Ovary (tissue), 9 donors: ENCODE results near the gene NEIL3. TPM values are rescaled to one million over a fixed set of nuclear protein-coding genes. Genes with fewer than 3 reads are reported as not detected.

Source experiments
- DNase-seq, 5 donors: peaks; one replicate each; pipeline ENCODE4 v3.0.0-alpha.2; 2019 to 2020
- H3K27ac ChIP-seq, 2 donors: fragments of 200-600 bp; one replicate each; pipeline versions ENCODE4 v1.5.1 to v1.8.0; 2019 to 2022
- H3K27me3 ChIP-seq: fragments of 200-600 bp; one replicate; pipeline ENCODE4 v1.8.0; 2022
- H3K36me3 ChIP-seq: fragments of 200-600 bp; sonication (generic); one replicate; pipeline ENCODE4 v1.5.1; 2019
- H3K4me1 ChIP-seq: one replicate; pipeline ENCODE4 v1.8.1; 2013; ENCODE audit warnings: mild to moderate bottlenecking, moderate library complexity; ENCODE audit not compliant: insufficient read depth
- H3K4me3 ChIP-seq: fragments of 200-600 bp; sonication (generic); one replicate; pipeline ENCODE4 v1.5.1; 2017
- H3K9me3 ChIP-seq, 2 donors: fragments of 200-600 bp in 1 of 2; sonication (generic) in 1 of 2; one replicate each; pipeline versions ENCODE4 v1.5.1 to v1.8.1; 2013 to 2019; ENCODE audit warnings: mild to moderate bottlenecking in 1 of 2, moderate library complexity in 1 of 2
- EP300 ChIP-seq: sonication (generic); formaldehyde crosslinking; IDR thresholded peaks from one replicate; pipeline ENCODE4 v1.6.1; 2017; ENCODE audit warnings: antibody characterized with exemption
- POLR2A ChIP-seq: fragments of 450-650 bp; IDR thresholded peaks from one replicate; pipeline ENCODE4 v1.6.1; 2017; ENCODE audit warnings: antibody characterized with exemption, mild to moderate bottlenecking, moderate library complexity
- WGBS, 3 donors: extraction: QIAGEN DNeasy Blood & Tissue Kit in 1 of 3; methylation state at CpG; one replicate each; pipeline versions ENCODE4 v1.1.5 to v1.1.7; 2013 to 2017; 5-methylcytosine and 5-hydroxymethylcytosine counted together
- intact Hi-C, 4 donors: fragments of 100-400 bp; cut with DNase I; formaldehyde crosslinking; loops; one replicate each; pipeline versions ENCODE4 v1.11.0 to v1.15.1; 2022 to 2023
- polyA plus RNA-seq, 2 donors: library from polyadenylated mRNA; stranded (reverse); fragments of 200-250 nt in 1 of 2; fragments of 350-450 nt in 1 of 2; fragmentation: Illumina TruSeq in 1 of 2; extraction: RNeasy Lipid Tissue Mini Kit (QIAGEN cat#74804) in 1 of 2; gene quantifications; one replicate each; pipeline ENCODE4 v1.2.3, GENCODE V29; 2013 to 2014
- total RNA-seq, 7 donors: library from RNA; depleted of rRNA in 2 of 7; stranded (reverse); fragments of >200 nt in 2 of 7; fragmentation: NEBNext Ultra II Directional in 3 of 7; extraction: Animal tissue kit (Norgen Biotek cat#: 25700) in 3 of 7; gene quantifications; one replicate each; pipeline versions ENCODE4 v1.1.0 to v1.2.4, GENCODE V29; 2016 to 2023
- TF ChIP-seq, protein P1 (sequence below), 3 donors: fragments of 450-650 bp in 2 of 3; fragments of 200-600 bp in 1 of 3; IDR thresholded peaks; one replicate each; pipeline versions ENCODE4 v1.5.1 to v1.8.0; 2016 to 2022; ENCODE audit warnings: antibody characterized with exemption in 3 of 3, mild to moderate bottlenecking in 1 of 3
- donor health status: DM: no; HTN: no; CAD: no; lungs with moderate emphysema.
- donor health status: DM: no; HTN: no; CAD: no.
- donor health status: Bipolar disorder and iron deficiency.
- donor health status: DM: yes; HTN: yes; CAD: no.
- donor health status: DM: no; HTN: no; CAD: no.
- donor health status: DM: yes; HTN: yes; CAD: no.

The NEIL3 gene
- total and polyA plus RNA-seq, 9 donors: 0.10 to 0.52 (median 0.24) TPM; not detected in 3

GRCh38 chr4:177385576-177386277 is 76.1 kb downstream of the NEIL3 start:
- Histone ChIP-seq H3K27ac (no peak overlapping the region), H3K9me3 (no peaks in the 10 kb centered on the region), H3K36me3 (no peaks in the 10 kb centered on the region), H3K4me1 (no peaks in the 10 kb centered on the region), H3K4me3 (no peak overlapping the region), H3K27me3 (no peaks in the 10 kb centered on the region)
- DNase-seq: no peak
- TF ChIP-seq POLR2A (no peak), EP300 (no peak)
- TF ChIP-seq, protein P1, sequence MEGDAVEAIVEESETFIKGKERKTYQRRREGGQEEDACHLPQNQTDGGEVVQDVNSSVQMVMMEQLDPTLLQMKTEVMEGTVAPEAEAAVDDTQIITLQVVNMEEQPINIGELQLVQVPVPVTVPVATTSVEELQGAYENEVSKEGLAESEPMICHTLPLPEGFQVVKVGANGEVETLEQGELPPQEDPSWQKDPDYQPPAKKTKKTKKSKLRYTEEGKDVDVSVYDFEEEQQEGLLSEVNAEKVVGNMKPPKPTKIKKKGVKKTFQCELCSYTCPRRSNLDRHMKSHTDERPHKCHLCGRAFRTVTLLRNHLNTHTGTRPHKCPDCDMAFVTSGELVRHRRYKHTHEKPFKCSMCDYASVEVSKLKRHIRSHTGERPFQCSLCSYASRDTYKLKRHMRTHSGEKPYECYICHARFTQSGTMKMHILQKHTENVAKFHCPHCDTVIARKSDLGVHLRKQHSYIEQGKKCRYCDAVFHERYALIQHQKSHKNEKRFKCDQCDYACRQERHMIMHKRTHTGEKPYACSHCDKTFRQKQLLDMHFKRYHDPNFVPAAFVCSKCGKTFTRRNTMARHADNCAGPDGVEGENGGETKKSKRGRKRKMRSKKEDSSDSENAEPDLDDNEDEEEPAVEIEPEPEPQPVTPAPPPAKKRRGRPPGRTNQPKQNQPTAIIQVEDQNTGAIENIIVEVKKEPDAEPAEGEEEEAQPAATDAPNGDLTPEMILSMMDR (IDR thresholded peaks at IDR 0.05): no peak
- intact Hi-C loops: no loop called here
- 10 to 36% (median 16%) methylated on average over 2 of the region's 2 CpGs for WGBS, 3 donors

DNA sequence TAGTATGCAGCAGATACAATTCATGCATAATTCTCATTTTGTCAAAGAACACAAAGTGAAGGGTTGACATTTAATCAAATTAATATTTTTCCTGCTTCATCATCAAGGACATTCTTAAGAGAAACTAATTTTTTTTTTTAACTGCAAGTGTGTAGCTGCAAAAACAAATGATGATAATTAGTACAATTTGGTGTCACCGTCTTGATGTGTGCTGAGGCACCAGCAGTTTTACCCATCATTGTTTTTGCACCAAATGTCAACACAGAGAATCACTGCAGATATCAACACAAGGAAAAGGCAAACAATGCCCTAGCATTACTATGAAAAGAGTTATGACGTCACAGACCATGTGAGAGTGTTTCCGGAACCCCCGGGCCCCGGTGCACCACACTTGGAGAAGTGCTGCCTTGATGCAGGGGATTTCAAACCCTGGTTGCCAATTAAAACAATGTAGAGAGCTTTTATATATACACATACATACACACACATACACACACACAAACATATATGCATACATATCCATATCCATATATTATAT is 76.7 kb downstream of the NEIL3 start:
- Histone ChIP-seq H3K27ac (no peak overlapping the region), H3K9me3 (no peaks in the 10 kb centered on the region), H3K27me3 (no peaks in the 10 kb centered on the region), H3K4me1 (no peaks in the 10 kb centered on the region), H3K4me3 (no peak overlapping the region), H3K36me3 (no peaks in the 10 kb centered on the region)
- DNase-seq: no peak
- intact Hi-C loops: no loop called here
- no peak for TF ChIP-seq POLR2A
- TF ChIP-seq, protein P1 (IDR thresholded peaks at IDR 0.05): no peak
- TF ChIP-seq EP300: no peak
- 54 to 85% (median 59%) methylated on average over 5 of the region's 5 CpGs for WGBS, 3 donors

DNA sequence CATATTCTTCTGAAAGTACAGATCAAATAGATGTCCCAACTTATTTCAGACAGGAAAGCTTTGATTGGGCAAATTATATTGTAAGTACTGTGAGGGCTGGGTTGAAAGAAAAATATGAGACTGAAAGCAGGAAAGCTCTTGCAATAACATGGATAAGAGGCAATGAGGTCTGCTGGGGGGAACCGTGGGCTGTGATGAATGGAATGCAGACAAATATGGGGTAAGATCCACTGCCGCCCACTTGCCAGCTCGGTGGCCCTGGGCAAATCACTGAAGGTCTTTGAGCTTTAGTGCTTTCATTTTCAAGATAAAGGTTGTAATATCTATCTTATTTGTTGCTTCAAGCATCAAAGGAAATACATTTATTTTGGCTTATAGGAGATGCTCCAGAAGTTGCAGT is 81.6 kb downstream of the NEIL3 start:
- H3K36me3 ChIP-seq: no peaks in the 10 kb centered on the region
- no peaks in the 10 kb centered on the region for H3K4me1 ChIP-seq
- H3K27me3 ChIP-seq: no peaks in the 10 kb centered on the region
- H3K9me3 ChIP-seq: no peaks in the 10 kb centered on the region
- no peak overlapping the region for H3K27ac ChIP-seq
- TF ChIP-seq EP300: no peak
- TF ChIP-seq, protein P1 (IDR thresholded peaks at IDR 0.05): no peak
- TF ChIP-seq POLR2A: no peak
- H3K4me3 ChIP-seq: no peak overlapping the region
- WGBS, 3 donors: 9 to 26% (median 13%) methylated on average over 3 of the region's 3 CpGs
- DNase-seq: no peak
- intact Hi-C loops: no loop called here

DNA sequence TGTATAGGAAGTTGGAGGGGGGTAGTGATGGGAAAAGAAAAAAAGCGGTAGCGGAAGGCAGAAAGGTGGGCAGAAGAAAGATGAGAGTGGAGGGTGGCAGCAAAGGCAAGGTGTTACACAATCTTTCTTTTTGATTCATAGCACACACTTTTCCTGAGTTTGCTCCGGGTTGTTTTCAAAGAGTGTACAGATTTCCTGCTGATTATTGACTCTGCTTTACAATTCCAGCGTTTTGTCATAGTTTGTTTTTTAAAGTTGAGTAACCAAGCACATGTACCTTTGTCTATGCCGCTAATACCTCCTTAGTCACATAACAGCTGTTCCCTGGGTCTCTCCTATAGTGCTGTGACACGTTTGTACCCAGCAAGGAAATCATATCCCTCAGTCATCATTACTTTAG is 82.3 kb downstream of the NEIL3 start:
- TF ChIP-seq EP300: no peak
- TF ChIP-seq POLR2A: no peak
- TF ChIP-seq, protein P1 (IDR thresholded peaks at IDR 0.05): no peak
- no peak for DNase-seq
- Histone ChIP-seq H3K36me3 (no peaks in the 10 kb centered on the region), H3K9me3 (no peaks in the 10 kb centered on the region), H3K4me1 (no peaks in the 10 kb centered on the region), H3K27ac (no peak overlapping the region), H3K4me3 (no peak overlapping the region), H3K27me3 (no peaks in the 10 kb centered on the region)
- 82 to 90% (median 82%) methylated on average over 6 of the region's 6 CpGs for WGBS, 3 donors
- intact Hi-C loops: no loop called here
